ENCODE measurements around the gene DYNLRB1.

DNA sequence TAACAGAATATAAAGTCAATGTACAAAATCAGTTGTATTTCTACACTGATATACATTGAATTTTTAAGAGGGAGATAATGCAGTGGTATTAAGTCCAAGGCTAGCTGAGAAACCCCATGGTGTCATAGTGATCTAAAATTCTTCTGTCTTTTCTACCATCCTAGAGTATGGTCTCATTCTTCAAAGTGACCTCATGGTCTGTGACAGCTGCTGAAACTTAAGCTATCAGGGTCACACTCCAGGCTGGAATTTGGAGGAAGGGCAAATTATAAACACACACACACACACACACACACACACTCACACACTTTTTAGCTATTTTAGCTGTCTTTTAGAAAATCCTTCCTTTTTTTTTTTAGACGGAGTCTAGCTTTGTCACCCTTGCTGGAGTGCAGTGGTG, 47.3 kb upstream of the DYNLRB1 start:
- TF ChIP-seq, protein P1, sequence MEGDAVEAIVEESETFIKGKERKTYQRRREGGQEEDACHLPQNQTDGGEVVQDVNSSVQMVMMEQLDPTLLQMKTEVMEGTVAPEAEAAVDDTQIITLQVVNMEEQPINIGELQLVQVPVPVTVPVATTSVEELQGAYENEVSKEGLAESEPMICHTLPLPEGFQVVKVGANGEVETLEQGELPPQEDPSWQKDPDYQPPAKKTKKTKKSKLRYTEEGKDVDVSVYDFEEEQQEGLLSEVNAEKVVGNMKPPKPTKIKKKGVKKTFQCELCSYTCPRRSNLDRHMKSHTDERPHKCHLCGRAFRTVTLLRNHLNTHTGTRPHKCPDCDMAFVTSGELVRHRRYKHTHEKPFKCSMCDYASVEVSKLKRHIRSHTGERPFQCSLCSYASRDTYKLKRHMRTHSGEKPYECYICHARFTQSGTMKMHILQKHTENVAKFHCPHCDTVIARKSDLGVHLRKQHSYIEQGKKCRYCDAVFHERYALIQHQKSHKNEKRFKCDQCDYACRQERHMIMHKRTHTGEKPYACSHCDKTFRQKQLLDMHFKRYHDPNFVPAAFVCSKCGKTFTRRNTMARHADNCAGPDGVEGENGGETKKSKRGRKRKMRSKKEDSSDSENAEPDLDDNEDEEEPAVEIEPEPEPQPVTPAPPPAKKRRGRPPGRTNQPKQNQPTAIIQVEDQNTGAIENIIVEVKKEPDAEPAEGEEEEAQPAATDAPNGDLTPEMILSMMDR (IDR thresholded peaks at IDR 0.05) = no peak
- no peak for TF ChIP-seq POLR2A (IDR thresholded peaks at IDR 0.05)
